Measurements from ENCODE around the gene GAS7.

GAS7 gene

GRCh38 chr17:9874722-9875121 is 323.7 kb downstream of the GAS7 start:
- no peak for DNase-seq

- DNase-seq, result no peak
Observed at GRCh38 chr17:9872852-9873251, 325.6 kb downstream of the GAS7 start.

- no peak for DNase-seq
Observed at GRCh38 chr17:9868552-9868951, 329.9 kb downstream of the GAS7 start.

GRCh38 chr17:9865586-9865985 is 332.8 kb downstream of the GAS7 start:
- DNase-seq, result no peak

GRCh38 chr17:9862949-9863348 is 335.5 kb downstream of the GAS7 start:
- no peak for DNase-seq

- DNase-seq, result no peak
Observed at GRCh38 chr17:9862220-9862619, 336.2 kb downstream of the GAS7 start.

- DNase-seq, result no peak
Observed at GRCh38 chr17:9860851-9861250, 337.6 kb downstream of the GAS7 start.
